Gastrocnemius medialis (tissue), 4 donors: ENCODE data around the gene UBE2G2. TPM values are rescaled to one million over a fixed set of nuclear protein-coding genes. Genes with fewer than 3 reads are reported as not detected.

Source experiments
- ATAC-seq, 2 donors: fragments of 150-250 bp; one replicate each; pipeline ENCODE4 v1.9.1; 2016
- DNase-seq, 2 donors: peaks; one replicate each; pipeline ENCODE4 v3.0.0-alpha.2; 2019
- H3K27ac ChIP-seq, 4 donors: fragments of 200-600 bp; sonication (generic); 1 replicate in 1 of 4; 2 replicates in 3 of 4; pipeline ENCODE4 v1.5.1; 2016 to 2018; ENCODE audit warnings: mild to moderate bottlenecking in 2 of 4, moderate library complexity in 1 of 4
- H3K27me3 ChIP-seq, 3 donors: fragments of 200-600 bp; sonication (generic) in 2 of 3; 1 replicate in 1 of 3; 2 replicates in 2 of 3; pipeline versions ENCODE4 v1.5.1 to v1.6.0; 2016 to 2019; ENCODE audit warnings: mild to moderate bottlenecking in 1 of 3, moderate library complexity in 1 of 3
- H3K36me3 ChIP-seq, 2 donors: fragments of 200-600 bp; sonication (generic) in 1 of 2; one replicate each; pipeline ENCODE4 v1.5.1; 2017 to 2018
- H3K4me1 ChIP-seq, 2 donors: fragments of 200-600 bp; sonication (generic) in 1 of 2; one replicate each; pipeline ENCODE4 v1.5.1; 2016 to 2017; ENCODE audit warnings: mild to moderate bottlenecking in 2 of 2
- H3K4me3 ChIP-seq, 4 donors: fragments of 200-600 bp; sonication (generic) in 3 of 4; 1 replicate in 1 of 4; 2 replicates in 3 of 4; pipeline ENCODE4 v1.5.1; 2016 to 2019; ENCODE audit warnings: mild to moderate bottlenecking in 2 of 4
- H3K9me3 ChIP-seq, 3 donors: fragments of 200-600 bp; sonication (generic) in 2 of 3; 1 replicate in 1 of 3; 2 replicates in 2 of 3; pipeline ENCODE4 v1.5.1; 2016 to 2019
- POLR2A ChIP-seq, 2 donors: fragments of 450-650 bp; IDR thresholded peaks; one replicate each; pipeline ENCODE4 v1.6.1; 2017; ENCODE audit warnings: antibody characterized with exemption in 2 of 2, mild to moderate bottlenecking in 2 of 2, moderate library complexity in 2 of 2
- in situ Hi-C, 4 donors: fragments of 200-750 bp; cut with MboI; loops; one replicate each; pipeline versions ENCODE4 v1.15.0 to v1.8.0; 2017; ENCODE audit warnings: low sequenced_read_pairs in 4 of 4
- intact Hi-C: fragments of 100-400 bp; cut with DNase I; formaldehyde crosslinking; loops from one replicate; pipeline ENCODE4 v1.15.1; 2023; ENCODE audit warnings: low total_unique reads
- total RNA-seq, 4 donors: library from RNA; depleted of rRNA; stranded (reverse); fragments of >200 nt; gene quantifications; one replicate each; pipeline versions ENCODE4 v1.1.0 to v1.2.3, GENCODE V29; 2016
- TF ChIP-seq, protein P1 (sequence below), 5 experiments: fragments of 450-650 bp in 3 of 5; fragments of 200-600 bp in 2 of 5; sonication (generic) in 2 of 5; IDR thresholded peaks in 4 of 5; conservative IDR thresholded peaks in 1 of 5; 1 replicate in 4 of 5; 2 replicates in 1 of 5; pipeline ENCODE4 v1.5.1; 2016 to 2019; ENCODE audit warnings: antibody characterized with exemption in 5 of 5, mild to moderate bottlenecking in 3 of 5, moderate library complexity in 3 of 5

UBE2G2 gene
- total RNA-seq, 4 donors from 2014 or later, result 64.2 to 83.8 (median 73.3) TPM

DNA sequence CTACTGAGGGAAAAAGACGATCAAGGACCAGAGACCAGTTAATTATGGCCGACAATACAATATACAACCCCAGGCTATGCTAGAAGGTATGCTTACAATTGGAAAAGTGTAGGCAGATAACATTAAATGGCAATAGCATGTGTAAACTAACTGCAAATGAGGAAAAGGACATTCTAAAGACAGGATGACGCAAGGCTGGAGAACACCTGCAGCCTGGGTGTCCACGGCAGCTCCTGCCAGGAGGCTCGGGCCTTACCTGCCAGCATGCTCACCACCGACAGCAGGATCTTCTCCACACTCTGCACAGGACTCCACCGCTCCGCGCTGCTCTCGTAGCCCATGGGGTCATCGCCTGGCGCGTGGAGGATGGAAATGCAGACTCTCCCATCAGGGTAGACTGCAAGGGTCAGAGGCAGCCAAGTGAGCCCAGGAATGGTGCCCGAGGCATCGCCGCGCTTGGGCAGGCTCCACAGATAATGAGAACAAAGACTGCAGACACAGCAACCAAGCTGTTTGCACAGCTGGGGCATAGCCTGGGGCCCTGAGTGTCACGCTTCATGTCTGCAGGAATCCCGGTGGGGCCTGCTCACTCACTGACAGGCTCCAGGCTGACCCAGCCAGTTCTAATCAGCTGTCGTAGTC is 28.2 kb downstream of the UBE2G2 start:
- DNase-seq, result no peak
- Histone ChIP-seq H3K27me3 (no peaks in the 10 kb centered on the region), H3K4me1 (no peaks in the 10 kb centered on the region), H3K9me3 (no peaks in the 10 kb centered on the region), H3K27ac (no peak overlapping the region), H3K4me3 (no peak overlapping the region), H3K36me3 (peaks cover 0 to 76% of the 10 kb centered on the region in 2 donors)
- no peak for ATAC-seq
- in situ Hi-C loops (no loop called here), intact Hi-C loops (no loop called here)
- TF ChIP-seq, protein P1, sequence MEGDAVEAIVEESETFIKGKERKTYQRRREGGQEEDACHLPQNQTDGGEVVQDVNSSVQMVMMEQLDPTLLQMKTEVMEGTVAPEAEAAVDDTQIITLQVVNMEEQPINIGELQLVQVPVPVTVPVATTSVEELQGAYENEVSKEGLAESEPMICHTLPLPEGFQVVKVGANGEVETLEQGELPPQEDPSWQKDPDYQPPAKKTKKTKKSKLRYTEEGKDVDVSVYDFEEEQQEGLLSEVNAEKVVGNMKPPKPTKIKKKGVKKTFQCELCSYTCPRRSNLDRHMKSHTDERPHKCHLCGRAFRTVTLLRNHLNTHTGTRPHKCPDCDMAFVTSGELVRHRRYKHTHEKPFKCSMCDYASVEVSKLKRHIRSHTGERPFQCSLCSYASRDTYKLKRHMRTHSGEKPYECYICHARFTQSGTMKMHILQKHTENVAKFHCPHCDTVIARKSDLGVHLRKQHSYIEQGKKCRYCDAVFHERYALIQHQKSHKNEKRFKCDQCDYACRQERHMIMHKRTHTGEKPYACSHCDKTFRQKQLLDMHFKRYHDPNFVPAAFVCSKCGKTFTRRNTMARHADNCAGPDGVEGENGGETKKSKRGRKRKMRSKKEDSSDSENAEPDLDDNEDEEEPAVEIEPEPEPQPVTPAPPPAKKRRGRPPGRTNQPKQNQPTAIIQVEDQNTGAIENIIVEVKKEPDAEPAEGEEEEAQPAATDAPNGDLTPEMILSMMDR (IDR thresholded peaks at IDR 0.05 in 4 of 5, conservative IDR thresholded peaks at IDR 0.05 in 1 of 5), result no peak
- TF ChIP-seq POLR2A (IDR thresholded peaks at IDR 0.05), result no peak

GRCh38 chr21:44771896-44772525 is 29.6 kb downstream of the UBE2G2 start:
- H3K4me1 ChIP-seq, result no peaks in the 10 kb centered on the region
- ATAC-seq (no peak), DNase-seq (no peak)
- peaks cover 0 to 78% of the 10 kb centered on the region in 2 donors for H3K36me3 ChIP-seq
- no peak overlapping the region for H3K4me3 ChIP-seq
- intact Hi-C loops (no loop called here), in situ Hi-C loops (no loop called here)
- no peaks in the 10 kb centered on the region for H3K27me3 ChIP-seq
- no peak overlapping the region for H3K27ac ChIP-seq
- no peak for TF ChIP-seq POLR2A (IDR thresholded peaks at IDR 0.05)
- TF ChIP-seq, protein P1 (IDR thresholded peaks at IDR 0.05 in 4 of 5, conservative IDR thresholded peaks at IDR 0.05 in 1 of 5), result no peak
- no peaks in the 10 kb centered on the region for H3K9me3 ChIP-seq

GRCh38 chr21:44767834-44768831 is 33.5 kb downstream of the UBE2G2 start:
- H3K27ac ChIP-seq, result no peak overlapping the region
- in situ Hi-C loops, result no loop called here
- no peaks in the 10 kb centered on the region for H3K4me1 ChIP-seq
- H3K4me3 ChIP-seq, result no peak overlapping the region
- peaks cover 0 to 42% of the 10 kb centered on the region in 2 donors for H3K36me3 ChIP-seq
- no peak for DNase-seq
- ATAC-seq, result no peak
- intact Hi-C loops, result no loop called here
- no peaks in the 10 kb centered on the region for H3K9me3 ChIP-seq
- H3K27me3 ChIP-seq, result no peaks in the 10 kb centered on the region
- TF ChIP-seq, protein P1 (IDR thresholded peaks at IDR 0.05 in 4 of 5, conservative IDR thresholded peaks at IDR 0.05 in 1 of 5), result no peak
- TF ChIP-seq POLR2A (IDR thresholded peaks at IDR 0.05), result no peak

GRCh38 chr21:44766818-44767354 is 34.7 kb downstream of the UBE2G2 start:
- no peak for TF ChIP-seq POLR2A (IDR thresholded peaks at IDR 0.05)
- TF ChIP-seq, protein P1 (IDR thresholded peaks at IDR 0.05 in 4 of 5, conservative IDR thresholded peaks at IDR 0.05 in 1 of 5), result no peak
- intact Hi-C loops (no loop called here), in situ Hi-C loops (no loop called here)
- Histone ChIP-seq H3K9me3 (no peaks in the 10 kb centered on the region), H3K4me1 (no peaks in the 10 kb centered on the region), H3K27ac (no peak overlapping the region), H3K36me3 (peaks cover 0 to 36% of the 10 kb centered on the region in 2 donors), H3K27me3 (no peaks in the 10 kb centered on the region), H3K4me3 (no peak overlapping the region)
- DNase-seq, result no peak
- no peak for ATAC-seq
